HG03442 (cell line): ENCODE measurements around the gene PTGES3L.
"Not testable (repeated sequence)": the region's sequence is repeated elsewhere in the genome, so short reads cannot be mapped to it uniquely, and the experiment has no call there.

ENCODE experiments used
- ATAC-seq: cut with Tn5 transposase; IDR thresholded peaks from one replicate; pipeline ENCODE4 v1.9.1; 2021; ENCODE audit warnings: mild to moderate bottlenecking, moderate library complexity; ENCODE audit not compliant: unreplicated experiment

Gene PTGES3L

GRCh38 chr17:43014649-43015542, 35.0 kb upstream of the PTGES3L start:
- no peak for ATAC-seq

DNA sequence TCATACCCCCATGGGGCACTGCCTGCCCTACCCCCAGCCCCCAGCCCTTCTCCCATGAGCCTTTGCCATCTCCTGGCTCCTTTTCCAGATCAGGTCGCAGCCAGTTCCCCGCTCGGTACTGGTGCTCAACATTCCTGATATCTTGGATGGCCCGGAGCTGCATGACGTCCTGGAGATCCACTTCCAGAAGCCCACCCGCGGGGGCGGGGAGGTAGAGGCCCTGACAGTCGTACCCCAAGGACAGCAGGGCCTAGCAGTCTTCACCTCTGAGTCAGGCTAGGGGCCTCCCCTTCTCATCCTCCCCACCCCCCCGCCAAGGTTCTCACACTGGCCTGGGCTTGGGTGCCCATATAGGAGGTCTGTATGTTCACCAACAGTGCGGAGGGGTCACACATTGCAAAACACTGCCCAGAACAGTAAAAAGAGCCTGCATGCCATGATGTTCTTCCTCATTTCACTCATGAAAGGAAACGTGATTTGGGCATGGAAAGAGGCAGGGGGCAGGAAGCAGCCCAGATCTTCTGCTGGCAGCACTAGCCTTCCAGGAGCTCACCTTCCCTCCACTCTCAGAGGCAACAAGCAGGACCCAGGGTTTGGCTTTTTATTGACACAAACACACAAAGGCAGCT, 34.3 kb upstream of the PTGES3L start:
- ATAC-seq = no peak

DNA sequence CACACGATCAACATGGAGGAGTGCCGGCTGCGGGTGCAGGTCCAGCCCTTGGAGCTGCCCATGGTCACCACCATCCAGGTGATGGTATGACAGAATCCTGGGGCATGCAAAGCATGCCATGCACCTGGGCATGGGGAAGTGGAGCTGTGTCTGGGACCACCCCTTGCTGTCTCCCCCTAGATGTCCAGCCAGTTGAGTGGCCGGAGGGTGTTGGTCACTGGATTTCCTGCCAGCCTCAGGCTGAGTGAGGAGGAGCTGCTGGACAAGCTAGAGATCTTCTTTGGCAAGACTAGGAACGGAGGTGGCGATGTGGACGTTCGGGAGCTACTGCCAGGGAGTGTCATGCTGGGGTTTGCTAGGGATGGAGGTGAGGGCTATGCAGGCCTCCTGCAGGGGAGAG, 33.4 kb upstream of the PTGES3L start:
- ATAC-seq = no peak

DNA sequence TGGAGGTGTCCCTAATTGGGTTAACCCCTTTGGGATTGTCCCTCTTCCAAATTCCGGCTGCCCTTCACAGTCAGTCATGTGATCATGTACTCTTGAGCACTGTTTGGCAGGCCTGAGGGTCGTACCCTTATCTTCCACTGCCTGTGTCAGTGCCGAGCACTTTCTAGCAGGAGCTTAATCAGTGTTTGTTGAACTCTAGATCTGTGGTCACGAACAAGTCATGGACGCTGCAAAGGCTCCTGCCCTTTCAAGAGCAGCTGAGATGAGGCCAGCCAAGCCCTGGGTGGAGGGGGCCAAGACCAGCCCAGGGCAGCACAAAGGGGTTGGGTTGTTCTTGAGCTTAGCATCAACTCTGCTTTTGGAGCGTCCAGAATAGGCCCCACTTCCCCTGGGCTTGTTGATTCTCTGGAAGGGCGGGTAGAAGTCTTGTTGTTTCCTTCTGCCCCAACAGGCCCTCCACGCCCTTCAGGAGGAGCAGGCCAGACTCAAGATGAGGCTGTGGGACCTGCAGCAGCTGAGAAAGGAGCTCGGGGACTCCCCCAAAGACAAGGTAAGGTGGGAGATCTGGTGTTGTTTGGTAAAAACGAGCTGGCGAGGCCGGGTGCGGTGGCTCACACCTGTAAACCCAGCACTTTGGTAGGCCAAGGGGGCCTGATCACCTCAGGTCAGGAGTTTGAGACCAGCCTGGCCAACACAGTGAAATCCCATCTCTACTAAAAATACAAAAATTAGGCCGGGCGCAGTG, 32.0 kb upstream of the PTGES3L start:
- ATAC-seq = no peak

DNA sequence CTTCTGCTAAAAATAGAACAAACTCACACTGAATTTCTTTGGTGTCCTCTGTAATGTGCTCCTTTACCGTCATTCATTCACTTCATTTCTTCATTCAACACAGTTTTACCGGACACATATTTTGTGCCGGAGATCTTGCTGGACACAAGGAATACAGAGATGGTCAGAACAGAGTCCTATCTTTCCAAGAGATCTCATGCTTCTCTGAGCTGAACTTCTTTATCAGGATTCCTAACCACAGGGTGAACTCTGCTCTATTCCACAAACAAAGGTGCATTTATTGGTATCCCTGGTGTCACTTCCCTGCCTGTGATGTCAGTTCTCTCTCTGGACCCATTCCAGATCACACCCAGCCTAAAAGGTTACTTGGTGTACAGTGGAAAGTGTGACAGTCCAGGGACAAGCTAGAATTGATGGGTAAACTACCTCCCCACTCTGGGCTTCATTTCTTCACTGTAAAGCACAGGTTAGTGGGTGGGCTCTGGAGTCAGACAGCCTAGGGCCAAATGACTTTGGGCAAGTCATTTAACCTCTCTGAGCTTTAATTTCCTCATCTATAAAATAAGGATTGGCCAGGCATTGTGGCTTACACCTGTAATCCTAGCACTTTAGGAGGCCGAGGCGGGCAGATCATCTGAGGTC, 30.9 kb upstream of the PTGES3L start:
- ATAC-seq = no peak

- peak; percentile 60 for ATAC-seq
Observed at GRCh38 chr17:43006639-43007551, 27.0 kb upstream of the PTGES3L start, which contains the start of gene IFI35. Gene IFI35, plus strand, starts transcription at chr17:43006784. Its CDS starts 164 bp downstream, at chr17:43006948.

GRCh38 chr17:43003542-43004172, 23.8 kb upstream of the PTGES3L start:
- no peak for ATAC-seq

DNA sequence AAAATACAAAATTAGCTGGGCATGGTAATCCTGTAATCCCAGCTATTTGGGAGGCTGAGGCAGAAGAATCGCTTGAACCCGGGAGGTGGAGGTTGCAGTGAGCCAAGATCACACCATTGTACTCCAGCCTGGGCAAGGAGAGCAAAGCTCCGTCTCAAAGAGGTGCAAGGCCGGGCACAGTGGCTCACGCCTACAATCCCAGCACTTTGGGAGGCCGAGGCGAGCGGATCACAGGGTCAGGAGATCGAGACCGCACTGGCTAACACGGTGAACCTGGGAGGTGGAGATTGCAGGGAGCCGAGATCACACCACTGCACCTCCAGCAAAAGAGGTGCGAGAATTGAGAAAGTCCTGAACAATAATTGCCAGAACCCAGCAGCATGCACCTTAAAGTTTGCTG, 21.0 kb upstream of the PTGES3L start:
- ATAC-seq = not testable (repeated sequence)

DNA sequence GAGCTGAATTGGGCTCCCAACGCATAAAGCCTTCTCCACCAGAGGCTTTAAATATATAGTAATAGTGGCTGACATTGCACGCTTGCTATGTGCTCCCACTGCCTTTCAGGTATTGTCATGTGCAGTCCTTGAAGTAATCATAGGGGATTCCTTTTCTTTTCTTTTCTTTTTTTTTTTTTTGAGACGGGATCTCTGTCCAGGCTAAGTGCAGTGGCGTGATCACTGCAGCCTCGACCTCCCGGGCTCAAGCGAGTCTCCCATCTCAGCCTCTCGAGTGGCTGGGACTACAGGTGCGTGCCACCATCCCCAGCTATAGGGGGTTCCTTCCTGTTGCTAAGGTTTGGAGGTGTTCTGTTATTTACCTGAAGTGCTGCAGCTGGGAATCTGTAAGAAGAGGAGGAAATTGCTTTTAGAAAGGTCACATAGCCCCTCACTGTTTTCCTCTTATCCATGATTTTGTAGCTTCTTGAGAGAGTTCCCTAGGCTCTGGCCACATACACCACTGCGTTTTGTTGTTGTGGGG, 19.2 kb upstream of the PTGES3L start:
- no peak for ATAC-seq

DNA sequence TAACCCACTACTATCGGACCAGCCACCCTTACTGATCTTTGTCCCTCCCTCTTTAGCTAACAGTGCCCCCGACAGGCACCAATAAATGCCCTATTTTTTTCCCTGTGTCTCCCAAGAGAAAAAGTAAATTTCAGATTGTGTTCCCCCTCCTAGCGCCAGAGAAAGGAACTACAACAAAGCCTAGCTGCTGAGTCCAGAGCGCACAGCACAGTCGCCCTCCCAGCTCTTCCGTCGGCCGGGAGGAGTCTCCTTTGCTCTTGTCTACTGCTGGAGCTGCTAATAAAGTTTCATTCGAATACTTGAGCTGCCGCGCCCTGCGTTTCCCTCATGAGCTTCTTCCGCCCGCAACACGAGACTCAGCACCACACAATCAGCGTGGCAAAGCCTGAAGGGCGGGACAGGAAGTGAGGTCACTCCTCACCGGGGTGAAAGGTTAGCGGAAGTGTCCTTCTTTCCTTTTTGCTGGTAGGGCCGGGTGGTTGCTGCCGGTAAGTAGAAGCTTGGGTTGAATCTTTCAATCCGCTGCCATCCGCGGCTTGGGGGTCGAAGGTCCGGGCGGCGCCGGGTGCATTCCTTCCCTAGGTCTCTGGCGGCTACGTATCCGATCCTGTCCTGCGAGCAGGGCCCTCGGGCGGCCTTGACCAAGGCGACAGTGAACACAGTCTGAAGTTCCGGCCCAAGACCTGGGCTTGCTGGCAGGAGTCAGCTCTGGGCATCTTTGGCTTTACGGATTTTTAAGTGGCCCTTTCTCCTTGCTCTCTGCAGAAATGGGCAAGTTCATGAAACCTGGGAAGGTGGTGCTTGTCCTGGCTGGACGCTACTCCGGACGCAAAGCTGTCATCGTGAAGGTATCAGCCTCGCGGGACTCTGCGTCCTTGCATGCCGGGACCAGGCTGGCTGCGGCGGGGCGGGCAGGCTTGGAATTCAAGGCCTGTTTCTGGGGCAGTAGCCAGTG, 18.4 kb upstream of the PTGES3L start, which contains the start of gene RPL27:
RPL27 (plus strand) TSS at position 436 of the 955 bp plus-strand sequence; CDS start at position 768, 332 bp downstream.
- ATAC-seq = peak; percentile 87

GRCh38 chr17:42997390-42997983, 17.6 kb upstream of the PTGES3L start:
- no peak for ATAC-seq

DNA sequence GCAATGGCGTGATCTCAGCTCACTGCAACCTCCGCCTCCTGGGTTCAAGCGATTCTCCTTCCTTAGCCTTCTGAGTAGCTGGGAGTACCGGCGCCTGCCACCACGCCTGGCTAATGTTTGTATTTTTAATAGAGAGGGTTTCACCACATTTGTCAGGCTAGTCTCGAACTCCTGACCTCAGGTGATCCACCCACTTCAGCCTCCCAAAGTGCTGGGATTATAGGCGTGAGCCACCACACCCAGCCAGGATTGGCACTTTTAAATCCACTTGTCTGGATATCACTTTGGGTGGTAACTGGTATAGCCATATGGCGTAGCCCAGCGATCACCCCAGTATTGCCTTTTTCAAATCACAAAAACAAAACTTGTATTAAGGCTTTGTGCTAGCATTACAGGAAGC, 14.0 kb upstream of the PTGES3L start:
- not testable (repeated sequence) for ATAC-seq

- no peak for ATAC-seq
Observed at GRCh38 chr17:42992872-42993271, 13.0 kb upstream of the PTGES3L start.

- no peak for ATAC-seq
Observed at GRCh38 chr17:42991471-42991870, 11.6 kb upstream of the PTGES3L start.

DNA sequence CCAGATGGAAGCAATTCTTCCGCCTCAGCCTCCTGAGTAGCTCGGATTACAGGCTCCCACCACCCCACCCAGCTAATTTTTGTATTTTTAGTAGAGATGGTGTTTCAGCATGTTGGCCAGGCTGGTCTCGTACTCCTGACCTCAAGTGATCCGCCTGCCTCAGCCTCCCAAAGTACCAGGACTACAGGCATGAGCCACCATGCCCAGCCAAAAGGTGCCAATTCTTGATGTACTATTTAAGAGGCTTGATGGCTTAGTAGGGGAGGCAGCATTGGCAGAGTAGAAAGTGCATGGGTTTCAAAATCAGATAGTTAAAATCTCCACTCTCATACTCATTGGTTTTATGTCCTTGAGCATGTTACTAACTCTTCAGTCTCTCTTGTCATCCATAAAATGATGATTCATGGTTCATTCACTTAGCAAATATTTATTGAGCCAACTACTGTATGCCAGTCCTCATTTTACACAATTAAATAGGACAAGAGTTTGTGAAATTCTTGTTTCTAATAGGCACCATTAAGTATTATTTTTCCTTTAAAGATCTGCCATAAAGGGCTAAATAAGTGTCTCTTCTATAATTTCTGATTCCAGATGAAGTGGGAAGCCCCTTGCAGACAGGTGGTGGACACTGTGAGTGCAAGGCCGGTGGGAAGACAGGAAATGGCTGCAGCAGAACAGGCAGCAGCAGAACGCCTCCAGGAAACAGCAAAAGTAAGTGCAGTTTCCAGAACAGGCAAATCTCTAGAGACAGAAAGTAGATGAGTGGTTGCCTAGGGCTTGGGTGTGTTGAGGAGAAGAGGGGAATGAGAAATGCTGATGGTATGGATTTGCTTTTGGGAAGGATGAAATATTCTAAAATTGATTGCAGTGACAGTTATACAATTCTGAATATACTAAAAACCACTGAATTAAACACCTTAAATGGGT, 10.1 kb upstream of the PTGES3L start:
- ATAC-seq = no peak

GRCh38 chr17:42989141-42989540, 9.3 kb upstream of the PTGES3L start:
- no peak for ATAC-seq

- no peak for ATAC-seq
Observed at GRCh38 chr17:42985225-42985624, 5.3 kb upstream of the PTGES3L start.
